CD1c-positive myeloid dendritic cell (primary cell): Measurements from ENCODE around the gene BIN1.

Experiments used
- DNase-seq: peaks from one replicate; pipeline ENCODE4 v3.0.0-alpha.2; 2016; ENCODE audit errors: extremely low spot score

BIN1 gene

DNA sequence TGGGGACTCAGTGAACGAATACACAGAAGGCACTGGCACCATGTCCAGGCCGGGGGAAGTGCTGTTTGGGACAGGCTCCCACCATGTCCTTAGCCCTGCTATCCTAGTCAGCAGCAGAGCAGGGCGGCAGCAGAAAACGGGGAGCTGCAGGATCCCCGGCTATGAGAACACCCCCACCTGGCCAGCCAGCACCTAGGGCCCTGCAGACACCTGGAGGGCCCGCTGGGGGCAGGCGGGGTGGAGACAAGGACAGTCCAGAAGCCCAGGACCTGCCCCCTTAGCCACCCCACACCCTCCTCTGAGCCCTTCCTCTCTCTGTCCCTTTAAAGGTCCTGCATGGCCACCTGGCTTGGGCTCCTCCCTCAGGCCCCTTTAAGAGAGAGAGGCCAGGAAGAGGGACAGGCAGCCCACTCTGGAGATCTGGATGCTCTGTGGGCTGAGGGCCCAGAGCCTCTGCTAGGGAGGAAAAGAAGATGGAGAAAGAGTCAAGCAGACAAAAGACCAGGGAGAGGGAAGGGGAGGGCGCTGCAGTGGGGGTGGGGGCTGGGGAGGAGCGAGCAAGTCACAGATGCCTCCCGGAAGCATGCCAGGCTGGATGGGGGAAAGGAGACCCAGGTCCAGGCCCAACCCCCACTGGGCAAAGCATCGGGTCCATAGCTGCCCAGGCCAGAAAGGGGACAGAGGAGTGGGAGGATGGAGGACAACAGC lies 48.6 kb downstream of the BIN1 start:
- DNase-seq, result no peak

GRCh38 chr2:127057371-127058245 lies 49.3 kb downstream of the BIN1 start:
- no peak for DNase-seq

GRCh38 chr2:127056631-127057370 lies 50.2 kb downstream of the BIN1 start:
- no peak for DNase-seq

- DNase-seq, result no peak
These were observed 50.9 kb downstream of the BIN1 start for GRCh38 chr2:127056086-127056485.

- DNase-seq, result no peak
These were observed 51.2 kb downstream of the BIN1 start for GRCh38 chr2:127055786-127056076.

DNA sequence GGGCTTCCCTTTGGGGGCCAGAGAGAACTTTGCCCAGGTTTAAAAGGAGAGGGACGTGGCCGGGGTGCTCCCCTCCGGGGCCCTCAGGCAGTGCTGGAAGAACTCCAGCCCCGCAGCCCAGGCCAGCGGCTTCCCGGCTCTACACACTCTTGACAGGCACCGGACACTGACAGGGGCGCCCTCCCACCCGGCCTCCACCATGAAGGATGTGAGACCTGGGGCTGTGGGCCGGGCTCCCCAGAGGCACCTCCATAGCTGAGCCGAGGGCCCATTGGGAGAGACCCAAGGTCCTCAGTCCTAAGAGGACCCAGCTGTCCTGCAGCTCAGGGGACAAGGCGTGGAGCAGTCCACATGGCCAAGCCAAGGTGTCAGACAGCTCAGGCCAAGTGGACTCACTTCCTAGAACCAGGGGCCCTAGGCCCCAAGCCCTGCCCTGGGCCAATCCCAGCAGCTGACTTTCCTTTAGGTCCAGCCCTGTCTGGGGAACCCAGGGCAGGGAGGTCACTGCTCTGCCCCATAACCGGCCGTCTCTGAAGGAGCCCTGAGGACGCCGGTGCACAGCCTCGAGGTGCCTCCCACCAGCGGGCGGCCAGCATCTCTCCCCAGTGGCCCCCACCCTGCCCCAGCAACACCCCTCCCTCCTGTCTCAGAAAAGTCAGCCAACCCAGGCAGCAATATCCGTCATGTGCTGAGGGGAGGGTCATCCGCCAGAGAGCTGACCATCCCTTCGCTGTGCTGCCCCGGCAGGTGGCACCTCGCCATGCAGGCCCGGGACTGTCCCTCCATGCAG lies 51.8 kb downstream of the BIN1 start:
- no peak for DNase-seq

DNA sequence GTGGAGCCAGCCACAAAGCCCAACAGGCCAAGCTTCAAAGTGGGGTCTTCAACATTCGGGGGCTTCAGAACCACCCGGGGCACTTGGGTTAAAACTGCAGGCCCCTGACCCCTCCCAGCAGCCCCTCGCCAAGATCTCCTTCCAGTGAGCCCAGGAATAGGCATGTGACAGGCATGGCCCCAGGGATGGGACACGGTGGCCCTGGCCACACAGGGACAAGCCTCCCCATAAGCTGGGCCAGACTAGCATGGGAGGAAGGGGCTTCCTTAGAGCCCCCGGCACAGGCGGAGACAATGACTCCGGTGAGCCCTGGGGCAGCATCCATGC lies 52.4 kb downstream of the BIN1 start:
- no peak for DNase-seq

- DNase-seq, result no peak
These were observed 53.0 kb downstream of the BIN1 start for GRCh38 chr2:127053731-127054603.

- no peak for DNase-seq
These were observed 53.9 kb downstream of the BIN1 start for GRCh38 chr2:127052771-127053691.

DNA sequence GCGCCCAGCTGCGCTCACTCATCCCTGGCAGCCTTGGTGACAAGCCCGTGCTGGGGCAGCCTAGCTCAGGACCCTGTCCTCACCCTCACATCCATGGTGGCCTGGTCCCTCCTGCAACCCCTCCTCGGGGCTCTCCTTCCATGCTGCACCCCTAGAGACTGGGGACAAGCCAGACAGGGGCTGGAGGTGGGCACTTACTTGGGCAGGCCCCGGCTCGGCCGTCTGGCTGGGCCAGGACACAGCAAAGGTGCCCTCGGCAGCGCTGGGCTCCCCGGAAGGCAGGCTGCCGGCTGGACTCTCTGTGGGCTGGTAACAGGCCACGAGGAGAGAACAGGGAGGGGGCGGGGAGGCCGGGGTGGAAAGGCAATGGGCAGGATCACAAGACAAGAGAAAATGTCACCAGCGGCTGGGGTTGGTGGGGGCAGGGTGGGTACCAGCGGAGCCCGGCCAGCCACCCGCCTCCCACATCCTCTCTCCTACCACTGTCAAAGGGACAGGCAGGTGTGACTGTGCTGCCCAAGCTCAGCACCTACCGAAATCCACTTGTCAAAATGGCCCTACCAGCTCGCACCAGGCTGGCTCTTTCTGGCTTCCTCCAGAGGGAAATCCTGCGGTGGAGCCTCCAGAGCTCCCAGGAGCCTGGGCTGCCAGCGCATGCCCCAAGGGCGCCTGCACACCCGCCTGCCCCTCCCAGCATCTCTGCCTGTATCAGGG lies 54.7 kb downstream of the BIN1 start:
- no peak for DNase-seq

- no peak for DNase-seq
These were observed 55.6 kb downstream of the BIN1 start for GRCh38 chr2:127051116-127052056.

GRCh38 chr2:127050803-127051115 lies 56.2 kb downstream of the BIN1 start:
- DNase-seq, result no peak

DNA sequence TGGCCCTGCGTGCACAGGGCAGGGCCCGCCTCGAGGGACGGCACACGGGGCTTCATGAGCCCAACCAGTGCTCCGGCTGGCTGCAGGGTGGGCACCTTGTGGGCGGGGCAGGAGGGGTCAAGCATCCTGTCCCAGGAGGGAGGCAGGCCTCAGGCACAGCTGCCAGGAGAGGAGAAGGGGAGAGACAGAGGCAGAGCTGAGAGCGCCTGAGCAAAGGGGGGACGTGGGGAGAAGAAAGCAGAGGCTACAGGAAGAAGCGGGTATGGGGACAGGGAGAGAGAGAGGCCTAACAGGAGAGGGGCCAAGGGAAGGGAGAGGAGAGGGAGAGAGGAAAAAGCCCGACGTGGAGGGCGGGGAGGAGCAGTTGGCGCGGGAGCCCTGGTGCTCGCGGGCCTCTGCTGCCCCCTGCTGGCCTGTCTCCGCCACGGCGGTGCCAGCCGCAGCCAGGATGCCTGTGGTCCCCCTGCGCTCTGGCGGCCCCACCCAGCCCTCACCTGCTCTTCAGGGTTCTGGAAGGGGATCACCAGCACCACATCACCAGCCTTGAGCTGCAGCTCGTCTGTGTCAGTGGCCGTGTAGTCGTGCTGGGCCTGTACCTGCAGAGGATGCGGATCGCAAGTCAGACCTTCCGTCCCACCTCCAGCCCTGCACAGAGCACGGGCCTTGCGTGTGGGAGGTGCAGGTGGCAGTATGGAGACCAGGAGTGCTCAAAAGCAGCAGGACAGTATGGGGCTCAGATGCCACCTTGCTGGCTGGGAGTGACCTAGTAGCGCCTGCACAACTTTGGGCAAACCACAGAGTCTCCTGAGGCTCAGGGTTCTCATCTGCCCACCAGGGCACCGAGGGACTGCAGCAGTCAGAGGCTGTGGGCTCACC lies 56.8 kb downstream of the BIN1 start:
- DNase-seq, result peak; percentile 56

DNA sequence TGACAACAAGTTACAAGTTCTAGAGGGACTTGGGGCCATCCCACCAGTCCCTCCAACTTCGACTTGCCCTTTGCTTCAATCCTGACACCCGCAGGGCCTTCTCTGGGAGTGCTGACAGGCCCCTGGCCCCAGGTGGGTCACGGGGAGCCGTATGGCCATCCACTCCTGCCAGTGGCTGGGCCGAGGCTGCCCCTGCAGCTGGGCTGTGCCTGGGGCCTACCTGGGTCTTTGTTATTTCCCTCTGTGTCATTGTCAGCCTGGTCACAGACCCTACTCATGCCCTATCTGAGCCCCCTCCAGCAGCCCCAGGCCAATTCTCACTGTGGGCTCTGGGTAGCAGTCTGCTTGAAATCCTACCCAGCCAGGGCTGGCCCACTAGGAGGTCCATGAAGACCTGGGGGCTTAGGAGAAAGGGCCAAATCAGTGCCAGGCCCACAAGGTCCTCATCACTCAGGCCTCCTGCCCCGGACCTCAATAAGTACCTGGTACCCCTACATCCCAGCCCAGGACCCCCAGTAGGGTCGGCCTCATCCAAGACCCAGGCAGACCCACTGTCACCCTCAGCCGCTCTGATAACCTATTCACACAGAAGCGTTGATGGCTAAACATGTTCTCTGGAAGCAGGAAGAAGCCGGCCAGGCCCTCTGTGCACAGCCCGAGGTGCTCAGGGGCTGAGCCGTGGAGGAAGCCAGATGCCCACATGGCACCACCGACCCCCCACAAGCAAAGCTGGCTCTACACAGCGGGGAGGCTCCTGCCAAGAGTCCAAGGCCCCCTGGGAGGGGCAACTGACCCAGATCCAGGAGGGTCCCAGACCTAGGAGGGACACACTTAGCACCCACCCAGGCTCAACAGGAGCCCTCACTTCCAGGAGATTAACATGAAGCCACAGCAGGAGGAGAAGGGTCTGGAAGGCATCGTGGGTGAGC lies 57.7 kb downstream of the BIN1 start:
- DNase-seq, result no peak

DNA sequence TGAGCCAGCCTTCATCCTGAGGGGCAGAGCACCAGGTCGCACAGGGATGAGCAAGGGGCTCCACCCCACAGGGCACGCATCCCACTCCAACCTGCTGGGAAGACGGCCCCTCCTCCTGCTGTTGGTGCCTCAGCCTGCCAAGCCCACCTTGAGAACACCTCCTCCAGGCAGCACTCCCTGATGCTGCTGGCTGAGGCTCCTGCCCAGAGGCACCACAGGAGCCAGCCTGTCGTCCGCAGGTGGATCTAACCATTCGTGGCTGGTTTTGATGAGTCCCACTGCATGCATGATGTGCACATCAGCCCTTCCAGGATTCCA lies 58.4 kb downstream of the BIN1 start:
- no peak for DNase-seq
